SK-N-SH treated with all-trans-retinoic acid at 6 μM for 48 hours (cell line): ENCODE results near the gene MYO5C.

ENCODE experiments used
- ARNTL ChIP-seq: fragments of 450-650 bp; formaldehyde crosslinking; IDR thresholded peaks from 2 replicates; pipeline ENCODE4 v1.5.0; 2020; ENCODE audit warnings: low read depth, mild to moderate bottlenecking, moderate library complexity, borderline replicate concordance
- BACH2 ChIP-seq: fragments of 250-450 bp; sonication (Bioruptor Pico); IDR thresholded peaks from 2 replicates; pipeline ENCODE4 v1.9.0; 2021; ENCODE audit warnings: mild to moderate bottlenecking, borderline replicate concordance
- OSR1 ChIP-seq: fragments of 250-450 bp; sonication (Bioruptor Pico); IDR thresholded peaks from 2 replicates; pipeline ENCODE4 v1.8.0; 2022; ENCODE audit warnings: moderate library complexity, mild to moderate bottlenecking, inconsistent platforms
- PPARA ChIP-seq: fragments of 250-450 bp; sonication (Bioruptor Pico); IDR thresholded peaks from 2 replicates; pipeline ENCODE4 v1.5.0; 2020; ENCODE audit warnings: mild to moderate bottlenecking, borderline replicate concordance
- TOX ChIP-seq: fragments of 250-450 bp; sonication (Bioruptor Pico); IDR thresholded peaks from 2 replicates; pipeline ENCODE4 v1.8.0; 2021; ENCODE audit warnings: mild to moderate bottlenecking, moderate library complexity, borderline replicate concordance
- ZFP30 ChIP-seq: fragments of 450-650 bp; formaldehyde crosslinking; IDR thresholded peaks from 2 replicates; pipeline ENCODE4 v1.5.0; 2022; ENCODE audit warnings: mild to moderate bottlenecking, moderate library complexity
- TF ChIP-seq, protein P1 (sequence below): fragments of 250-450 bp; sonication (Bioruptor Pico); IDR thresholded peaks from 2 replicates; pipeline ENCODE4 v1.8.0; 2020; ENCODE audit warnings: mild to moderate bottlenecking, moderate library complexity, borderline replicate concordance
- TF ChIP-seq, protein P2 (sequence below): fragments of 250-450 bp; sonication (Bioruptor Pico); IDR thresholded peaks from 2 replicates; pipeline ENCODE4 v1.8.0; 2021; ENCODE audit warnings: low read depth, mild to moderate bottlenecking, moderate library complexity, borderline replicate concordance
- TF ChIP-seq, protein P3 (sequence below): fragments of 250-450 bp; sonication (Bioruptor Pico); IDR thresholded peaks from 2 replicates; pipeline ENCODE4 v1.5.0; 2020; ENCODE audit warnings: mild to moderate bottlenecking, moderate library complexity

DNA sequence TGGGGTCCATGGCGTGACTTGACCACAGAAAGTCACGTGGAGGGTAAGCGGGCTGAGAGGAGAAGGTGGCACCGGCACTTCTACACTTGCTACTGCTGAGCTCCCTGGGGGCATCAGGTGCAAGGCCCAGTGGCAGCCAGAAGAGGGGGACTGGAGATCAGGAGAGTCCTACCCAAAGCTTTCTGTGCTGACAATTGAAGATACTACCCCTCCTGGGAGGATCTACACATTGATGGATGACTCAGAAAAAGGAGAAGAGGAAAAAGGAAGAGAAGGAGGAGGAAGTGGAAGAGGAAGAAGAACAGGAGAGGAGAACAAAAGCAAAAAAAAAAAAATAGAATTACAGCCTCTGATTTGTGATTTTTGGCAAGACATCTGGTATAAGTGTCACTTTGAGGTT is 41.2 kb downstream of the MYO5C start:
- no peak for TF ChIP-seq ARNTL (CRISPR knock-in tag)
- TF ChIP-seq, protein P1, sequence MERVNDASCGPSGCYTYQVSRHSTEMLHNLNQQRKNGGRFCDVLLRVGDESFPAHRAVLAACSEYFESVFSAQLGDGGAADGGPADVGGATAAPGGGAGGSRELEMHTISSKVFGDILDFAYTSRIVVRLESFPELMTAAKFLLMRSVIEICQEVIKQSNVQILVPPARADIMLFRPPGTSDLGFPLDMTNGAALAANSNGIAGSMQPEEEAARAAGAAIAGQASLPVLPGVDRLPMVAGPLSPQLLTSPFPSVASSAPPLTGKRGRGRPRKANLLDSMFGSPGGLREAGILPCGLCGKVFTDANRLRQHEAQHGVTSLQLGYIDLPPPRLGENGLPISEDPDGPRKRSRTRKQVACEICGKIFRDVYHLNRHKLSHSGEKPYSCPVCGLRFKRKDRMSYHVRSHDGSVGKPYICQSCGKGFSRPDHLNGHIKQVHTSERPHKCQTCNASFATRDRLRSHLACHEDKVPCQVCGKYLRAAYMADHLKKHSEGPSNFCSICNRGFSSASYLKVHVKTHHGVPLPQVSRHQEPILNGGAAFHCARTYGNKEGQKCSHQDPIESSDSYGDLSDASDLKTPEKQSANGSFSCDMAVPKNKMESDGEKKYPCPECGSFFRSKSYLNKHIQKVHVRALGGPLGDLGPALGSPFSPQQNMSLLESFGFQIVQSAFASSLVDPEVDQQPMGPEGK, result no peak
- TF ChIP-seq, protein P2, sequence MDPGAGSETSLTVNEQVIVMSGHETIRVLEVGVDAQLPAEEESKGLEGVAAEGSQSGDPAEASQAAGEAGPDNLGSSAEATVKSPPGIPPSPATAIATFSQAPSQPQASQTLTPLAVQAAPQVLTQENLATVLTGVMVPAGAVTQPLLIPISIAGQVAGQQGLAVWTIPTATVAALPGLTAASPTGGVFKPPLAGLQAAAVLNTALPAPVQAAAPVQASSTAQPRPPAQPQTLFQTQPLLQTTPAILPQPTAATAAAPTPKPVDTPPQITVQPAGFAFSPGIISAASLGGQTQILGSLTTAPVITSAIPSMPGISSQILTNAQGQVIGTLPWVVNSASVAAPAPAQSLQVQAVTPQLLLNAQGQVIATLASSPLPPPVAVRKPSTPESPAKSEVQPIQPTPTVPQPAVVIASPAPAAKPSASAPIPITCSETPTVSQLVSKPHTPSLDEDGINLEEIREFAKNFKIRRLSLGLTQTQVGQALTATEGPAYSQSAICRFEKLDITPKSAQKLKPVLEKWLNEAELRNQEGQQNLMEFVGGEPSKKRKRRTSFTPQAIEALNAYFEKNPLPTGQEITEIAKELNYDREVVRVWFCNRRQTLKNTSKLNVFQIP (CRISPR knock-in tag), result no peak
- TF ChIP-seq TOX (CRISPR knock-in tag), result no peak
- no peak for TF ChIP-seq BACH2 (CRISPR knock-in tag)
- TF ChIP-seq OSR1, result no peak
- TF ChIP-seq ZFP30 (CRISPR knock-in tag), result no peak
- TF ChIP-seq, protein P3, sequence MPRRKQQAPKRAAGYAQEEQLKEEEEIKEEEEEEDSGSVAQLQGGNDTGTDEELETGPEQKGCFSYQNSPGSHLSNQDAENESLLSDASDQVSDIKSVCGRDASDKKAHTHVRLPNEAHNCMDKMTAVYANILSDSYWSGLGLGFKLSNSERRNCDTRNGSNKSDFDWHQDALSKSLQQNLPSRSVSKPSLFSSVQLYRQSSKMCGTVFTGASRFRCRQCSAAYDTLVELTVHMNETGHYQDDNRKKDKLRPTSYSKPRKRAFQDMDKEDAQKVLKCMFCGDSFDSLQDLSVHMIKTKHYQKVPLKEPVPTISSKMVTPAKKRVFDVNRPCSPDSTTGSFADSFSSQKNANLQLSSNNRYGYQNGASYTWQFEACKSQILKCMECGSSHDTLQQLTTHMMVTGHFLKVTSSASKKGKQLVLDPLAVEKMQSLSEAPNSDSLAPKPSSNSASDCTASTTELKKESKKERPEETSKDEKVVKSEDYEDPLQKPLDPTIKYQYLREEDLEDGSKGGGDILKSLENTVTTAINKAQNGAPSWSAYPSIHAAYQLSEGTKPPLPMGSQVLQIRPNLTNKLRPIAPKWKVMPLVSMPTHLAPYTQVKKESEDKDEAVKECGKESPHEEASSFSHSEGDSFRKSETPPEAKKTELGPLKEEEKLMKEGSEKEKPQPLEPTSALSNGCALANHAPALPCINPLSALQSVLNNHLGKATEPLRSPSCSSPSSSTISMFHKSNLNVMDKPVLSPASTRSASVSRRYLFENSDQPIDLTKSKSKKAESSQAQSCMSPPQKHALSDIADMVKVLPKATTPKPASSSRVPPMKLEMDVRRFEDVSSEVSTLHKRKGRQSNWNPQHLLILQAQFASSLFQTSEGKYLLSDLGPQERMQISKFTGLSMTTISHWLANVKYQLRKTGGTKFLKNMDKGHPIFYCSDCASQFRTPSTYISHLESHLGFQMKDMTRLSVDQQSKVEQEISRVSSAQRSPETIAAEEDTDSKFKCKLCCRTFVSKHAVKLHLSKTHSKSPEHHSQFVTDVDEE, result no peak
- no peak for TF ChIP-seq PPARA (CRISPR knock-in tag)
